Measurements from ENCODE around the gene PRKG1.

DNA sequence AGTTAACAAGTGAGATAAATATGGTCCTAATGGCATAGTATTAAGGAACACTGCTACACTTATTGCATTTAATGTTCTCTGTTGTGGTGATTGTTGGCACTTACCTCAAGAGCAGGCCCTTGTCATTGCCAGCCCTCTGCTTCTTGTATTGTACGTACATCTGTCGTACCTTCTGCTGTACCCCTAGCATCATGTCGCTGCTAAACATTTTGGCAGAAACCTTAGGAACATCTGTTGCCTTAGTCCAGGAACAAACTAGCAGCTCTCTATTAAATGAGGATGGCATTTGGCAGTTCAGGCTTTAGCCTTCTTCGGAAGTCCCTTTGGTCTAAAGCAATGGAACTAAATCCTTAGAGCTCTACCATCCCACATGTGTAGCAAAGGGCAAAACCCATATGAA, 47.6 kb downstream of the PRKG1 start:
- TF ChIP-seq EZH2 (IDR thresholded peaks at IDR 0.05; ENCODE audit: borderline replicate concordance, low read depth, low read length, severe bottlenecking): no peak
- TF ChIP-seq, protein P1, sequence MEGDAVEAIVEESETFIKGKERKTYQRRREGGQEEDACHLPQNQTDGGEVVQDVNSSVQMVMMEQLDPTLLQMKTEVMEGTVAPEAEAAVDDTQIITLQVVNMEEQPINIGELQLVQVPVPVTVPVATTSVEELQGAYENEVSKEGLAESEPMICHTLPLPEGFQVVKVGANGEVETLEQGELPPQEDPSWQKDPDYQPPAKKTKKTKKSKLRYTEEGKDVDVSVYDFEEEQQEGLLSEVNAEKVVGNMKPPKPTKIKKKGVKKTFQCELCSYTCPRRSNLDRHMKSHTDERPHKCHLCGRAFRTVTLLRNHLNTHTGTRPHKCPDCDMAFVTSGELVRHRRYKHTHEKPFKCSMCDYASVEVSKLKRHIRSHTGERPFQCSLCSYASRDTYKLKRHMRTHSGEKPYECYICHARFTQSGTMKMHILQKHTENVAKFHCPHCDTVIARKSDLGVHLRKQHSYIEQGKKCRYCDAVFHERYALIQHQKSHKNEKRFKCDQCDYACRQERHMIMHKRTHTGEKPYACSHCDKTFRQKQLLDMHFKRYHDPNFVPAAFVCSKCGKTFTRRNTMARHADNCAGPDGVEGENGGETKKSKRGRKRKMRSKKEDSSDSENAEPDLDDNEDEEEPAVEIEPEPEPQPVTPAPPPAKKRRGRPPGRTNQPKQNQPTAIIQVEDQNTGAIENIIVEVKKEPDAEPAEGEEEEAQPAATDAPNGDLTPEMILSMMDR (IDR thresholded peaks at IDR 0.05; ENCODE audit: borderline replicate concordance, extremely low read depth, low read length, poor library complexity, severe bottlenecking): no peak
